SK-N-SH (cell line): ENCODE results near the gene CDK6.

ENCODE experiments used
- CHD2 ChIP-seq: fragments of 150-350 bp; IDR thresholded peaks from 2 replicates; pipeline ENCODE4 v1.6.1; 2018; ENCODE audit warnings: low read length; ENCODE audit not compliant: partially characterized antibody
- ELF1 ChIP-seq: IDR thresholded peaks from 2 replicates; pipeline ENCODE4 v1.4.0; 2012
- EP300 ChIP-seq, 2 experiments: IDR thresholded peaks; 2 replicates each; pipeline versions ENCODE4 v1.4.0 to v1.6.1; 2012; ENCODE audit warnings: borderline replicate concordance in 1 of 2, low read depth in 1 of 2, low read length in 1 of 2
- EZH2phosphoT487 ChIP-seq: fragments of 200-600 bp; sonication (generic); IDR thresholded peaks from 2 replicates; pipeline ENCODE4 v1.6.1; 2017; ENCODE audit warnings: low read depth, mixed run types, mild to moderate bottlenecking, antibody characterized with exemption, moderate library complexity, borderline replicate concordance
- NRF1 ChIP-seq: IDR thresholded peaks from 2 replicates; pipeline ENCODE4 v1.6.1; 2012; ENCODE audit warnings: low read depth, mild to moderate bottlenecking, low read length
- RCOR1 ChIP-seq: fragments of 150-350 bp; IDR thresholded peaks from 2 replicates; pipeline ENCODE4 v1.6.1; 2017; ENCODE audit warnings: antibody characterized with exemption, low read length
- TF ChIP-seq, protein P1 (sequence below): fragments of 200-600 bp; sonication (generic); IDR thresholded peaks from 2 replicates; pipeline ENCODE4 v1.6.1; 2017; ENCODE audit warnings: antibody characterized with exemption, mild to moderate bottlenecking, moderate library complexity
- TF ChIP-seq, protein P2 (sequence below): IDR thresholded peaks from 2 replicates; pipeline ENCODE4 v1.4.0; 2012; ENCODE audit warnings: low read depth
- TF ChIP-seq, protein P3 (sequence below): IDR thresholded peaks from 2 replicates; pipeline ENCODE4 v1.6.1; 2012; ENCODE audit warnings: mild to moderate bottlenecking, low read depth, low read length, moderate library complexity

DNA sequence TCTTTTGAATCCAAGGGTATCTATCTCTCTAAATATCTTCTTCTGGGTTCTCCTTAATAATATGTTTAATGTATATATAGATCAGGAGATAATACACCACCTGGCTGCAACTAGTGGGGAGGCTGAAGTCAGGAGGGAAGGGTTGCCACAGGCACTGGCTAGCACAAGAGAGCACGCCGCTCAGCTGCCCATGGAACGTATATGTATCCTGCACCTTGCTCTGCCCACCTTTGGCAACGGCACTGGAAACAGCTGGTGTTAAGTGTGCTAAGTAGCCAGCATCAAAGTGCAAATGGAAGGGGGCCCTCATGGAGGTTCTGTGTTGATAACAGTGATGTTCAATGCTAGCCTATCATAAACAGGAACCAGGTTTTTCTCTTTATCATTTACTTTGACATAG lies 196.4 kb downstream of the CDK6 start:
- TF ChIP-seq, protein P1, sequence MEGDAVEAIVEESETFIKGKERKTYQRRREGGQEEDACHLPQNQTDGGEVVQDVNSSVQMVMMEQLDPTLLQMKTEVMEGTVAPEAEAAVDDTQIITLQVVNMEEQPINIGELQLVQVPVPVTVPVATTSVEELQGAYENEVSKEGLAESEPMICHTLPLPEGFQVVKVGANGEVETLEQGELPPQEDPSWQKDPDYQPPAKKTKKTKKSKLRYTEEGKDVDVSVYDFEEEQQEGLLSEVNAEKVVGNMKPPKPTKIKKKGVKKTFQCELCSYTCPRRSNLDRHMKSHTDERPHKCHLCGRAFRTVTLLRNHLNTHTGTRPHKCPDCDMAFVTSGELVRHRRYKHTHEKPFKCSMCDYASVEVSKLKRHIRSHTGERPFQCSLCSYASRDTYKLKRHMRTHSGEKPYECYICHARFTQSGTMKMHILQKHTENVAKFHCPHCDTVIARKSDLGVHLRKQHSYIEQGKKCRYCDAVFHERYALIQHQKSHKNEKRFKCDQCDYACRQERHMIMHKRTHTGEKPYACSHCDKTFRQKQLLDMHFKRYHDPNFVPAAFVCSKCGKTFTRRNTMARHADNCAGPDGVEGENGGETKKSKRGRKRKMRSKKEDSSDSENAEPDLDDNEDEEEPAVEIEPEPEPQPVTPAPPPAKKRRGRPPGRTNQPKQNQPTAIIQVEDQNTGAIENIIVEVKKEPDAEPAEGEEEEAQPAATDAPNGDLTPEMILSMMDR = no peak
- no peak for TF ChIP-seq NRF1
- TF ChIP-seq EP300 (IDR thresholded peaks at IDR 0.05; ENCODE audit: borderline replicate concordance in 1 of 2, low read depth in 1 of 2, low read length in 1 of 2) = no peak
- TF ChIP-seq, protein P2, sequence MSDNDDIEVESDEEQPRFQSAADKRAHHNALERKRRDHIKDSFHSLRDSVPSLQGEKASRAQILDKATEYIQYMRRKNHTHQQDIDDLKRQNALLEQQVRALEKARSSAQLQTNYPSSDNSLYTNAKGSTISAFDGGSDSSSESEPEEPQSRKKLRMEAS = no peak
- TF ChIP-seq ELF1 = no peak
- no peak for TF ChIP-seq EZH2phosphoT487
- TF ChIP-seq, protein P3, sequence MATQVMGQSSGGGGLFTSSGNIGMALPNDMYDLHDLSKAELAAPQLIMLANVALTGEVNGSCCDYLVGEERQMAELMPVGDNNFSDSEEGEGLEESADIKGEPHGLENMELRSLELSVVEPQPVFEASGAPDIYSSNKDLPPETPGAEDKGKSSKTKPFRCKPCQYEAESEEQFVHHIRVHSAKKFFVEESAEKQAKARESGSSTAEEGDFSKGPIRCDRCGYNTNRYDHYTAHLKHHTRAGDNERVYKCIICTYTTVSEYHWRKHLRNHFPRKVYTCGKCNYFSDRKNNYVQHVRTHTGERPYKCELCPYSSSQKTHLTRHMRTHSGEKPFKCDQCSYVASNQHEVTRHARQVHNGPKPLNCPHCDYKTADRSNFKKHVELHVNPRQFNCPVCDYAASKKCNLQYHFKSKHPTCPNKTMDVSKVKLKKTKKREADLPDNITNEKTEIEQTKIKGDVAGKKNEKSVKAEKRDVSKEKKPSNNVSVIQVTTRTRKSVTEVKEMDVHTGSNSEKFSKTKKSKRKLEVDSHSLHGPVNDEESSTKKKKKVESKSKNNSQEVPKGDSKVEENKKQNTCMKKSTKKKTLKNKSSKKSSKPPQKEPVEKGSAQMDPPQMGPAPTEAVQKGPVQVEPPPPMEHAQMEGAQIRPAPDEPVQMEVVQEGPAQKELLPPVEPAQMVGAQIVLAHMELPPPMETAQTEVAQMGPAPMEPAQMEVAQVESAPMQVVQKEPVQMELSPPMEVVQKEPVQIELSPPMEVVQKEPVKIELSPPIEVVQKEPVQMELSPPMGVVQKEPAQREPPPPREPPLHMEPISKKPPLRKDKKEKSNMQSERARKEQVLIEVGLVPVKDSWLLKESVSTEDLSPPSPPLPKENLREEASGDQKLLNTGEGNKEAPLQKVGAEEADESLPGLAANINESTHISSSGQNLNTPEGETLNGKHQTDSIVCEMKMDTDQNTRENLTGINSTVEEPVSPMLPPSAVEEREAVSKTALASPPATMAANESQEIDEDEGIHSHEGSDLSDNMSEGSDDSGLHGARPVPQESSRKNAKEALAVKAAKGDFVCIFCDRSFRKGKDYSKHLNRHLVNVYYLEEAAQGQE = no peak
- TF ChIP-seq CHD2 = no peak
- TF ChIP-seq RCOR1 = no peak
